ENCODE results near the gene ADAMTSL5. TPM values are rescaled to one million over a fixed set of nuclear protein-coding genes. Genes with fewer than 3 reads are reported as not detected.
A peak's percentile ranks its signal among the peaks of the same experiment; 100 is the strongest.

The ADAMTSL5 gene
- total and polyA plus RNA-seq, 2 of the 8 experiments (the other 6 are each of a cell fraction or from before 2014, with no cell fraction given): 0.82 to 0.99 TPM

DNA sequence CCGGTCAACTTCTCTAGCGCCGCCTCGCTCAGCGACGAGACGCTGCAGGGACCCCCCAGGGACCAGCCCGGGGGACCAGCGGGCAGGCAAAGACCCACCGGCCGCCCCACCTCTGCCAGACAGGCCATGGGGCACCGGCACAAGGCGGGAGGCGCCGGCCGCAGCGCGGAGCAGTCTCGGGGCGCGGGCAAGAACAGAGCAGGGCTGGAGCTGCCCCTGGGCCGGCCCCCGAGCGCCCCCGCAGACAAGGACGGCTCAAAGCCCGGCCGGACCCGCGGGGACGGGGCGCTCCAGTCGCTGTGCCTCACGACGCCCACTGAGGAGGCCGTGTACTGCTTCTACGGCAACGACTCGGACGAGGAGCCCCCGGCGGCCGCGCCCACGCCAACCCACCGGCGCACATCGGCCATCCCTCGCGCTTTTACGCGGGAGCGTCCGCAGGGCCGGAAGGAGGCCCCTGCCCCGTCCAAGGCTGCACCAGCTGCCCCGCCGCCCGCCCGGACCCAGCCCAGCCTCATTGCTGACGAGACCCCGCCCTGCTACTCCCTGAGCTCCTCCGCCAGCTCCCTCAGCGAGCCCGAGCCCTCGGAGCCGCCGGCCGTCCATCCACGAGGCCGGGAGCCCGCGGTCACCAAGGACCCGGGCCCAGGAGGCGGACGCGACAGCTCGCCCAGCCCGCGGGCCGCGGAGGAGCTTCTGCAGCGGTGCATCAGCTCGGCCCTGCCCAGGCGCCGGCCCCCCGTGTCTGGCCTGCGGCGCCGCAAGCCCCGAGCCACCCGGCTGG is 45.1 kb downstream of the ADAMTSL5 start:
- Histone ChIP-seq H4K8ac (ENCODE audit: extremely low read depth, insufficient read depth, low read length) (peak overlapping the region; percentile 92; the same call in 1 of the 2 replicates), H4K5ac (ENCODE audit: insufficient read length, low read depth, low read length) (no peak overlapping the region), H3K79me2 (ENCODE audit: control insufficient read depth in 1 of 2, insufficient read depth in 2 of 2, low read length in 2 of 2) (no peaks in the 10 kb centered on the region), H3K4me2 (ENCODE audit: insufficient read depth in 1 of 2, low read depth in 2 of 2, low read length in 2 of 2) (peak overlapping the region; percentile 64 to 86), H4K20me1 (replicated peaks in 1 of 2; ENCODE audit: control insufficient read depth in 1 of 2, insufficient read depth in 2 of 2, low read length in 2 of 2) (peaks cover 20 to 46% of the 10 kb centered on the region in 2 experiments), H3K4me3 (ENCODE audit: extremely low read depth in 1 of 4, insufficient read depth in 2 of 4, low read depth in 3 of 4, low read length in 4 of 4) (peak overlapping the region in 2 of 4 experiments; percentile 23 to 51; a peak in 3 of 8 replicates), H3K27me3 (replicated peaks in 1 of 4; ENCODE audit: control insufficient read depth in 3 of 4, extremely low read depth in 1 of 4, insufficient read depth in 3 of 4, low read length in 3 of 4) (peaks cover 66 to 87% (median 85%) of the 10 kb centered on the region in 4 experiments), H2BK20ac (ENCODE audit: low read length) (no peak overlapping the region), H2BK120ac (replicated peaks; ENCODE audit: low read depth, low read length) (no peak overlapping the region), H2AFZ (ENCODE audit: low read length) (no peak overlapping the region), H4K91ac (replicated peaks; ENCODE audit: insufficient read length, low read length) (no peak overlapping the region), H3K23ac (ENCODE audit: insufficient read length) (no peak overlapping the region), H3K18ac (ENCODE audit: extremely low read depth, low read length) (no peak overlapping the region), H2BK12ac (ENCODE audit: low read depth, low read length) (no peak overlapping the region), H3K23me2 (ENCODE audit: low read depth, low read length) (peaks cover 13% of the 10 kb centered on the region; the same call in 1 of the 2 replicates), H3K36me3 (ENCODE audit: control insufficient read depth in 2 of 4, insufficient read depth in 4 of 4, low read length in 3 of 4) (peaks cover 0 to 41% (median 0%) of the 10 kb centered on the region in 4 experiments; a peak in 2 of 8 replicates), H3K14ac (ENCODE audit: insufficient read length) (no peak overlapping the region), H3K4ac (replicated peaks; ENCODE audit: insufficient read length, low read depth, low read length) (no peak overlapping the region), H2BK5ac (ENCODE audit: low read depth, low read length) (no peak overlapping the region), H3K27ac (ENCODE audit: low read depth, low read length) (no peak overlapping the region), H2BK15ac (ENCODE audit: low read length) (no peak overlapping the region), H3K79me1 (ENCODE audit: low read depth, low read length) (no peaks in the 10 kb centered on the region), H3K56ac (replicated peaks; ENCODE audit: insufficient read length, low read depth, low read length) (no peak overlapping the region), H3K4me1 (replicated peaks in 1 of 4; ENCODE audit: control insufficient read depth in 3 of 4, insufficient read depth in 4 of 4, low read length in 3 of 4) (peaks cover 0 to 51% (median 28%) of the 10 kb centered on the region in 4 experiments; a peak in 5 of 7 replicates), H2AK5ac (ENCODE audit: low read depth, low read length) (no peak overlapping the region), H3K9ac (replicated peaks in 1 of 4; ENCODE audit: extremely low read depth in 1 of 4, low read depth in 3 of 4, low read length in 3 of 4) (no peak overlapping the region), H3K9me3 (ENCODE audit: insufficient read depth in 2 of 2, low read depth in 1 of 2, low read length in 1 of 2) (peaks cover 0 to 7% of the 10 kb centered on the region in 2 experiments; a peak in 1 of 4 replicates)
- ChIA-PET POLR2A (ENCODE audit: partially characterized antibody) (interaction anchor here (0.6 to 5.5 kb wide), 12 partner anchors 8 to 397 kb away, joined by 3 to 72 read pairs (median 4); partner anchors contain the start of gene CIRBP), CTCF (ENCODE audit: partially characterized antibody) (interaction anchor here (0.9 to 5.5 kb wide), 8 partner anchors 10 to 391 kb away, joined by 3 to 53 read pairs (median 8); no protein-coding TSS in a partner anchor)
- DNase-seq (ENCODE audit: low read depth in 1 of 2, low spot score in 2 of 2) (peak in 1 of 2 experiments; percentile 71), FAIRE-seq (no peak)
- WGBS, 2 experiments (ENCODE audit: extremely low coverage in 1 of 2, insufficient coverage in 1 of 2, insufficient read length in 1 of 2, insufficient replicate concordance in 2 of 2, low coverage in 1 of 2, low lambda C conversion rate in 2 of 2, missing lambda C conversion rate in 1 of 2): 10% methylated on average over 58 of the region's 92 CpGs; no CpG with 5 or more reads in 1 of the 2 experiments
- TF ChIP-seq GABPA (IDR thresholded peaks at IDR 0.05; ENCODE audit: borderline replicate concordance, insufficient read depth, low read length) (0 out of 2 replicates have a peak, but pooled peaks have one; percentile 4), BACH1 (IDR thresholded peaks at IDR 0.05; ENCODE audit: low read length) (no peak), SUZ12 (IDR thresholded peaks at IDR 0.05; ENCODE audit: low read length) (peak; percentile 34)
- TF ChIP-seq, protein P1, sequence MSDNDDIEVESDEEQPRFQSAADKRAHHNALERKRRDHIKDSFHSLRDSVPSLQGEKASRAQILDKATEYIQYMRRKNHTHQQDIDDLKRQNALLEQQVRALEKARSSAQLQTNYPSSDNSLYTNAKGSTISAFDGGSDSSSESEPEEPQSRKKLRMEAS (IDR thresholded peaks at IDR 0.05): 0 out of 2 replicates have a peak, but pooled peaks have one; percentile 2
